Stimulated activated CD4-positive, alpha-beta T cell treated with anti-CD3 and anti-CD28 coated beads, Interleukin-15, amount 100 ng/mL, for 48 hours (primary cell): ENCODE data around the gene ZMYND15.

Experiments used
- DNase-seq, 2 donors: peaks; one replicate each; pipeline ENCODE4 v3.0.0-alpha.2; 2020; ENCODE audit warnings: low read depth in 2 of 2

Gene ZMYND15

GRCh38 chr17:4715063-4715744, 24.4 kb upstream of the ZMYND15 start:
- DNase-seq: no peak

- no peak for DNase-seq
Observed at GRCh38 chr17:4716081-4716480, 23.6 kb upstream of the ZMYND15 start.

- no peak for DNase-seq
Observed at GRCh38 chr17:4717791-4718190, 21.8 kb upstream of the ZMYND15 start.

GRCh38 chr17:4718276-4718675, 21.4 kb upstream of the ZMYND15 start:
- no peak for DNase-seq

GRCh38 chr17:4719146-4719545, 20.5 kb upstream of the ZMYND15 start:
- DNase-seq: no peak

- no peak for DNase-seq
Observed at GRCh38 chr17:4719684-4720221, 19.9 kb upstream of the ZMYND15 start.

- DNase-seq: no peak
Observed at GRCh38 chr17:4720787-4721186, 18.8 kb upstream of the ZMYND15 start.

- no peak for DNase-seq
Observed at GRCh38 chr17:4721203-4722135, 18.2 kb upstream of the ZMYND15 start.

- DNase-seq: no peak
Observed at GRCh38 chr17:4722678-4723240, 16.9 kb upstream of the ZMYND15 start.

GRCh38 chr17:4724650-4725049, 15.0 kb upstream of the ZMYND15 start:
- no peak for DNase-seq

GRCh38 chr17:4725646-4726310, 13.9 kb upstream of the ZMYND15 start:
- DNase-seq: no peak

GRCh38 chr17:4728124-4728523, 11.5 kb upstream of the ZMYND15 start:
- no peak for DNase-seq

GRCh38 chr17:4733073-4733531, 6.5 kb upstream of the ZMYND15 start:
- no peak for DNase-seq

- DNase-seq: no peak
Observed at GRCh38 chr17:4734857-4735475, 4.7 kb upstream of the ZMYND15 start.

GRCh38 chr17:4735876-4736651, 3.6 kb upstream of the ZMYND15 start:
- DNase-seq: no peak

GRCh38 chr17:4738136-4739121, 1.2 kb upstream of the ZMYND15 start:
- DNase-seq: no peak

- no peak for DNase-seq
Observed at GRCh38 chr17:4740025-4740351, 355 bp downstream of the ZMYND15 start.

GRCh38 chr17:4740584-4740983, 951 bp downstream of the ZMYND15 start:
- DNase-seq: no peak

GRCh38 chr17:4741544-4741943, 1.9 kb downstream of the ZMYND15 start:
- no peak for DNase-seq
